HG02798 (cell line): ENCODE measurements around the gene TCAF2.
"Not testable (repeated sequence)": the region's sequence is repeated elsewhere in the genome, so short reads cannot be mapped to it uniquely, and the experiment has no call there.

Experiments
- ATAC-seq: cut with Tn5 transposase; IDR thresholded peaks from one replicate; pipeline ENCODE4 v1.9.1; 2021; ENCODE audit warnings: mild to moderate bottlenecking; ENCODE audit not compliant: unreplicated experiment, poor library complexity

Gene TCAF2

GRCh38 chr7:143620646-143621045 is at the start of gene TCAF2:
Gene TCAF2, plus strand, starts transcription at chr7:143620974.
- peak; percentile 86 for ATAC-seq

GRCh38 chr7:143571501-143571900 is 49.3 kb upstream of the TCAF2 start, which contains the start of gene CTAGE15:
Gene CTAGE15, plus strand, starts transcription at chr7:143571801. Its CDS starts 17 bp downstream, at chr7:143571818.
- not testable (repeated sequence) for ATAC-seq

GRCh38 chr7:143588183-143588582 is 32.6 kb upstream of the TCAF2 start:
- not testable (repeated sequence) for ATAC-seq

DNA sequence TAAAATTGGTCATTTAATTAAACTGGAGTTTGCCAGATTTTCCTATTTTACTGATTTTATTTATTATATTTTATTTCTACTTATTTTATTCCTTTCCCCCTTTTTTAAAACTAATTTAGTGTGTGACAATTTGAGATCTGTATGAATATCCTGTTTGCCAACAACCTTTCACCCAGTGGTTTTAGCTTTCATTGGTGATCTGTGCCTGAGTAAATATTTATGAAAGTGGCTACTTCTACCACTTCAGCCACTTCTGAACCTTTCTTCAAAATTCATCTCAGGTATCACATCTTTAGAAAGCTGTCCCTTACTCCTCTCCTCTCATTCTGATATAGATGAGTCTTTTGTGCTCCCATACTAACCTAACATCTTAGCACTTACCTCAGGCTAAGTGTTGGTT is 30.9 kb upstream of the TCAF2 start:
- ATAC-seq, result not testable (repeated sequence)

DNA sequence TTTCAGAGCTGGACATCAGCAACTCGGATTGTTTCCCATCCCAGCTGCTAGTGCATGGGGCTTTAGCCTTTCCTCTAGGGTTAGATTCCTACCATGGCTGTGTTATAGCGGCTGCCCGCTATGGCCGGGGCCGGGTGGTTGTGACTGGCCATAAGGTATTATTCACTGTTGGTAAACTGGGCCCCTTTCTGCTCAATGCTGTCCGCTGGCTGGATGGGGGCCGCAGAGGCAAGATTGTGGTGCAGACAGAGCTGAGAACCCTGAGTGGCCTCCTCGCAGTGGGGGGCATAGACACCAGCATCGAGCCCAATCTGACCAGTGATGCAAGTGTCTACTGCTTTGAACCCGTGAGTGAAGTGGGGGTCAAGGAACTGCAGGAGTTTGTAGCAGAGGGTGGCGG is 22.7 kb upstream of the TCAF2 start:
- ATAC-seq, result not testable (repeated sequence)

DNA sequence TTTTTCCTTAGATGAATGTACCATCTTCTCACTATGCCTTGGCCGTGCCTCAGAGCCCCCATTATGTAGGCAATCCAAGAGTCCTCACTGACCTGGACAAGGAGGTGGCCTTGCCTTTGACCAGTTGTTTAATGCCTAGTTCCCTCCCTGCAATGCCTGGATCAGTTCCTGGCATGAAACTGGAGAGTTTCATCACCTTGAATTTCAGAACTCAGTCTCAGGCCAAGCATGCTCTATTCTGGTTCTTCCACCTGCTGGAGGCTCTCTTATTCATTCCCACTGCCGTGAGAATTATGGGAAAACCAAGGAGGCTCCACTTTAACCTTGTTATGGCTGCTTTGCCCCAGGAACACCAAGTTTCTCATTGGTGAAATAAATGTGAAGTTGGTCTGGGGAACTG is 17.2 kb upstream of the TCAF2 start:
- ATAC-seq, result not testable (repeated sequence)

- ATAC-seq, result not testable (repeated sequence)
Measured at GRCh38 chr7:143606088-143606487, 14.7 kb upstream of the TCAF2 start.

- not testable (repeated sequence) for ATAC-seq
Measured at GRCh38 chr7:143615545-143615944, 5.2 kb upstream of the TCAF2 start.

GRCh38 chr7:143617204-143617603 is 3.6 kb upstream of the TCAF2 start:
- not testable (repeated sequence) for ATAC-seq

DNA sequence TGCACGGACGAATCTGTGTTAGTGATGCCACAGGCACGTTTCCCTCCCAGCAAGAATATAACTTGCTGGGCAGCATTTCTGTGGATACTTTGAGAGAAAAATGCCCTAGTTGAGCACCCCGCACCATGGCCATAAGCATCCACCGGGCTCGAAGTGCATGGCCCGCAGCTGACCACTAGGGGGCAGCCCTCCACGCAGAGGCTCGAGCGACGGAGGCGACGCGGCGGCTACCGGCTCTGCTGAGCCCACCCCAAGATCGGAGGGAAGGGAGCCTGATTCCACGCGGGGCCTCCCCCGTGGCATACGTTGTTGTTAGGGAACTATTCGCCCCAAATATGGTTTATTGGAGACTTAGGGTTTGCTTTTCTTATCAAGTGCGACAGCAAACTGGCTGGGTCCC is 716 bp upstream of the TCAF2 start:
- peak; percentile 21 for ATAC-seq

GRCh38 chr7:143621175-143621574 is 401 bp downstream of the TCAF2 start:
- peak; percentile 31 for ATAC-seq

DNA sequence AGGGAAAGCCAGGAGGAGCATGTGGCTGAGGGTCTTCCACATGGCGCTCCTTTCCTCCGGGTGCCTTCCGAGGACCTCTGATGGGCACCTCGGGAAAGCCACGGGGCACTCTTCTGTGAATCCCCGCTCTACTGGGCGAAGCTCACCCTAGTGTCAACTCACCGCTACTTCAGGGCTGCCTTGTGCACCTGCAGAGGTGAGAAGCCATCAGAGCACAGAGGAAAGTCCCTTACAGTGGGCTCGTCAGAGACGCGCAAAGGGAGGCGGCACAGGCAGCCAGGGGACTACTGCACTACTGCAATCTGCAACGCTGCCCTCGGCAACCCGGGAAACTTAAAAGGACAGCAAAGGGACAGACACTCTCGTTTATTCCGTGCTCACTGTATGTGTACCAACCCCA is 1.4 kb downstream of the TCAF2 start:
- peak; percentile 35 for ATAC-seq

- ATAC-seq, result not testable (repeated sequence)
Measured at GRCh38 chr7:143630653-143631052, 9.9 kb downstream of the TCAF2 start.

DNA sequence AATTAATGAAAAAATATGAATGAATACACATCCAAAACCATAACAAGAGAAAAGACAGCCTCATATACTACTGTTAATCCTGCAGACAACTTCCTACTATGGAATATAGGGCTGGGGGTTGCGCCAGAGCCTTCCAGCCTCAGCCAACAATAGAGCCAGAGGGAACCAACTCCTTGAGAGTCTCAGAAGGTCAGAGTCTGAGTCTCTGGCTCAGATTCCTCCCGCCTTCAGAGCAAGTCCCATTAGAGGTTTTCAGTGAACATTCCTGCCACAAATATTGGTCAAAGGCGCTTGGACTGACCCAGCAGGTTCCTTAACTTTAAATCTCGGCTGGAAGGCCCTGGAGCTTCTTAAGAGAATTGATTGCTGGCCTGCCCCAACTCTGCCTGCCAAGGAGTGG is 11.7 kb downstream of the TCAF2 start:
- ATAC-seq, result not testable (repeated sequence)

GRCh38 chr7:143633013-143633618 is 12.3 kb downstream of the TCAF2 start:
- not testable (repeated sequence) for ATAC-seq

DNA sequence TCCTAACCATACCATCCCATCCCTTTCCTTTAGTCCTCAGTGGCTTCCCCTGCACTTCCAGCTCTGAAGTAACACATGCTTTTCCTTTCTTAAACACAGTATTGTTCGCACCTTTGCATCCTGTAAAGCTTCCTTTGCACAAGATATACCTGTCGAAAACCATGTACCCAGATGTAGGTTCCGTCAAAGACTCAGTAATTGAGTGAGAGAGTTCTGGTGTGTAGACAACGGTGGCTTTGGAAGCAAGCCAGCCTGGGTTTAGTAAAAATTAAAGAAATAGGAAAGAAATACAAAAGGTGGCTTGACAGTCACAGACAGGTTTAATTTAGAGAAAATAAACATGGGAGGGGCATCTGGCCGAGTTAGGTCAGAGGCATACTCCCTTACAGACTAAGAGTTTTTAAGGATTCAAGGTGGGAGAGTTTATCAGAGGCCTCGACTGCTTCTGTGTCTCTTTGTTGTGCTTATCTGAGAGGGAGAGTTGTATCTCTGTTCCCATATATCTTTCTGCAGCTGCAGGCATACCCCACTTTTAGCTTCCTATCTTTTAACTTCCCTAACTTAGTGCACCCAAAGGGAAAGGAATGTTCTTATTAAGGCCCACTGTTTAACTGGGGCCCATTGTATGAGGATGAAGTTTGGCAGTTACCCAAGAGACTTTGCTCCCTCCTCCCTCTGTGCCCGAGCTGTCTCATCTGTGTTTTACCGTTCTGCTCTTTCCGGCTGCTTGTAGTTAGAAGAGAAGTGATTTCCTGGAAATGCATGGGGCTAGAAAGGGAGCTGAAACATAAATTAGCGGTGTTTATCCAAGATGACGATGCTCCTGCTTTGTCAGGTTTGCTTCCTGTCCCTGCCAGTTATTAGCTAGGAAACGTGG is 14.8 kb downstream of the TCAF2 start:
- not testable (repeated sequence) for ATAC-seq

DNA sequence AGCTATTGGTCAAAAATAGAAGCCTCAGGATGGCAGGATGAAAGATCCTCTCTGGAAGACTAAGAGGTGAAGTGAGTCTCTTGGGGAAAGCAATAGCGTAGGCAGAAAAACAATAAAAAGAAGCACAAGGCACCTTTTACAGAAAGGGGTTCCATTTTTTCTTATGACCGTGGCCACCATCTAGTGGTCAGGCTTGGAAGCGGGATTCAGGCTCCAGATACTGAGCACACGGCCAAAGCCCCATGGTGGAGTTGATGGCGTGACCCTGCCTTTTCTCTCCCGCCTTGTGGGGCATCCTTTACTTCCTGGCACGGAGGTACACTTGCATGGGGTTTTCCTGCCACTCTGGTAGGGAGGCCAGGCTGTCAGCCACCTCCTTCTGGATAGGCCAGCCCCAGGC is 18.6 kb downstream of the TCAF2 start:
- ATAC-seq, result peak; percentile 87

GRCh38 chr7:143640528-143641189 is 19.9 kb downstream of the TCAF2 start:
- not testable (repeated sequence) for ATAC-seq

- ATAC-seq, result not testable (repeated sequence)
Measured at GRCh38 chr7:143646598-143646997, 25.8 kb downstream of the TCAF2 start.

- not testable (repeated sequence) for ATAC-seq
Measured at GRCh38 chr7:143649902-143650301, 29.1 kb downstream of the TCAF2 start.

- not testable (repeated sequence) for ATAC-seq
Measured at GRCh38 chr7:143650447-143650846, 29.7 kb downstream of the TCAF2 start.
